Smooth muscle cell of the brain vasculature (primary cell): ENCODE measurements around the gene FANK1.
"Not testable (repeated sequence)": the region's sequence is repeated elsewhere in the genome, so short reads cannot be mapped to it uniquely, and the experiment has no call there.

Source experiments
- DNase-seq: peaks from one replicate; pipeline ENCODE4 v3.0.0-alpha.2; 2012; ENCODE audit warnings: low read depth, low spot score

FANK1 gene

GRCh38 chr10:125886914-125887512, 9.4 kb upstream of the FANK1 start:
- no peak for DNase-seq

- not testable (repeated sequence) for DNase-seq
Measured at GRCh38 chr10:125889441-125889840, 6.9 kb upstream of the FANK1 start.

- not testable (repeated sequence) for DNase-seq
Measured at GRCh38 chr10:125892402-125892801, 4.0 kb upstream of the FANK1 start.

GRCh38 chr10:125894176-125894575, 2.2 kb upstream of the FANK1 start:
- not testable (repeated sequence) for DNase-seq

GRCh38 chr10:125895130-125896087, 955 bp upstream of the FANK1 start:
- DNase-seq, result not testable (repeated sequence)

GRCh38 chr10:125897317-125897716, 953 bp downstream of the FANK1 start:
- DNase-seq, result not testable (repeated sequence)

- DNase-seq, result not testable (repeated sequence)
Measured at GRCh38 chr10:125900963-125901362, 4.6 kb downstream of the FANK1 start.

GRCh38 chr10:125903135-125903640, 6.8 kb downstream of the FANK1 start:
- not testable (repeated sequence) for DNase-seq

- DNase-seq, result not testable (repeated sequence)
Measured at GRCh38 chr10:125905069-125905994, 9.0 kb downstream of the FANK1 start.

- DNase-seq, result not testable (repeated sequence)
Measured at GRCh38 chr10:125907598-125907997, 11.2 kb downstream of the FANK1 start.

- DNase-seq, result not testable (repeated sequence)
Measured at GRCh38 chr10:125908813-125909212, 12.4 kb downstream of the FANK1 start.

GRCh38 chr10:125909491-125909890, 13.1 kb downstream of the FANK1 start:
- not testable (repeated sequence) for DNase-seq

GRCh38 chr10:125911145-125911544, 14.8 kb downstream of the FANK1 start:
- DNase-seq, result no peak

- no peak for DNase-seq
Measured at GRCh38 chr10:125911990-125912389, 15.6 kb downstream of the FANK1 start.

GRCh38 chr10:125913277-125913676, 16.9 kb downstream of the FANK1 start:
- DNase-seq, result not testable (repeated sequence)

GRCh38 chr10:125916977-125917376, 20.6 kb downstream of the FANK1 start:
- no peak for DNase-seq

GRCh38 chr10:125917704-125918361, 21.5 kb downstream of the FANK1 start:
- not testable (repeated sequence) for DNase-seq

- DNase-seq, result not testable (repeated sequence)
Measured at GRCh38 chr10:125921643-125922306, 25.4 kb downstream of the FANK1 start.

GRCh38 chr10:125925262-125925834, 29.0 kb downstream of the FANK1 start:
- no peak for DNase-seq

GRCh38 chr10:125926247-125926646, 29.9 kb downstream of the FANK1 start:
- no peak for DNase-seq
